Measurements from ENCODE around the gene HOXD12.

HOXD12 gene

GRCh38 chr2:176122052-176122682, 22.6 kb downstream of the HOXD12 start:
- Histone ChIP-seq H3K9me2 (ENCODE audit: low read depth, low read length) (no peaks in the 10 kb centered on the region), H3K9ac (ENCODE audit: low read length) (no peak overlapping the region), H3K27me3 (ENCODE audit: insufficient read depth, low read length) (no peaks in the 10 kb centered on the region; the same call in 1 of the 2 replicates), H4K20me1 (ENCODE audit: insufficient read depth, low read length) (no peaks in the 10 kb centered on the region), H3K36me3 (ENCODE audit: insufficient read depth, low read length) (no peaks in the 10 kb centered on the region), H3F3A (ENCODE audit: insufficient read depth, low read length) (no peaks in the 10 kb centered on the region), H3K4me3 (ENCODE audit: low read depth, low read length, poor library complexity, severe bottlenecking) (no peak overlapping the region), H3K4me2 (ENCODE audit: low read length) (no peak overlapping the region), H3K27ac (ENCODE audit: low read depth, low read length, poor library complexity, severe bottlenecking) (no peak overlapping the region), H3K9me3 (ENCODE audit: low read length) (no peaks in the 10 kb centered on the region), H3K79me2 (ENCODE audit: insufficient read depth, low read length) (no peaks in the 10 kb centered on the region), H3K4me1 (ENCODE audit: insufficient read depth, low read length, severe bottlenecking) (no peaks in the 10 kb centered on the region), H2AFZ (ENCODE audit: low read length) (no peak overlapping the region)
- TF ChIP-seq CTCF (IDR thresholded peaks at IDR 0.05; ENCODE audit: low read length): no peak
- no peak for TF ChIP-seq EZH2 (IDR thresholded peaks at IDR 0.05; ENCODE audit: borderline replicate concordance, low read length)

- Histone ChIP-seq H3K79me2 (ENCODE audit: insufficient read depth, low read length) (no peaks in the 10 kb centered on the region), H3K4me2 (ENCODE audit: low read length) (no peak within 1 kb of the TSS), H3K36me3 (ENCODE audit: insufficient read depth, low read length) (no peaks in the 10 kb centered on the region), H3K9ac (ENCODE audit: low read length) (no peak within 1 kb of the TSS), H3K27ac (ENCODE audit: low read depth, low read length, poor library complexity, severe bottlenecking) (no peak within 1 kb of the TSS), H3F3A (ENCODE audit: insufficient read depth, low read length) (no peaks in the 10 kb centered on the region), H3K4me1 (ENCODE audit: insufficient read depth, low read length, severe bottlenecking) (no peaks in the 10 kb centered on the region), H4K20me1 (ENCODE audit: insufficient read depth, low read length) (no peaks in the 10 kb centered on the region), H3K9me3 (ENCODE audit: low read length) (no peaks in the 10 kb centered on the region), H2AFZ (ENCODE audit: low read length) (no peak within 1 kb of the TSS), H3K27me3 (ENCODE audit: insufficient read depth, low read length) (no peaks in the 10 kb centered on the region; the same call in none of the 2 replicates), H3K4me3 (ENCODE audit: low read depth, low read length, poor library complexity, severe bottlenecking) (no peak within 1 kb of the TSS), H3K9me2 (ENCODE audit: low read depth, low read length) (no peaks in the 10 kb centered on the region)
- no peak for TF ChIP-seq CTCF (IDR thresholded peaks at IDR 0.05; ENCODE audit: low read length)
- TF ChIP-seq EZH2 (IDR thresholded peaks at IDR 0.05; ENCODE audit: borderline replicate concordance, low read length): no peak
These were observed 23.3 kb downstream of the HOXD12 start, which contains the start of gene HOXD9 for GRCh38 chr2:176122683-176123410. Gene HOXD9, plus strand, starts transcription at chr2:176122719. Its CDS starts 50 bp downstream, at chr2:176122769.

DNA sequence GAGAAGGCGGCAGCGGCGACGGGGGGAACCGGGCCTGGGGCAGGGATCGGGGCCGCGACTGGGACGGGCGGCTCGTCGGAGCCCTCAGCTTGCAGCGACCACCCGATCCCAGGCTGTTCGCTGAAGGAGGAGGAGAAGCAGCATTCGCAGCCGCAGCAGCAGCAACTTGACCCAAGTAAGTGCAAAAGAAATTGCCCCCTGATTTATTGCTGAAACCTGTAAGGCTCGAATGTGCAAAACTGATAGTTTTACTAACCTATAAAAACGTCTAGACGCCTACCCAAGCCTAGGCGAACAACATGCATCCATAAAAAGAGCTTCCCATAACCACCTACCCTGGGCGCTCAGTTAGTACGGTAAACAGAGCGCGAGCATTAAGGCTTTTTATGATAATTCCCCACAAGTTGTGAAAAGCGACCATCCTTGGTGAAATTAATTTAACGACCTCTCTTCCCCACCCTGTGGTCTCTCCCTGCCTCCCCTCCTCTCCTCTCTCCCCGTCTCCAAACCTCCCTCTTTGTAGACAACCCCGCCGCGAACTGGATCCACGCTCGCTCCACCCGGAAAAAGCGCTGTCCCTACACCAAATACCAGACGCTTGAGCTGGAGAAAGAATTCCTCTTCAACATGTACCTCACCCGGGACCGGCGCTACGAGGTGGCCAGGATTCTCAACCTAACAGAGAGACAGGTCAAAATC, 24.0 kb downstream of the HOXD12 start:
- no peak overlapping the region for H3K9ac ChIP-seq (ENCODE audit: low read length)
- no peaks in the 10 kb centered on the region for H3K79me2 ChIP-seq (ENCODE audit: insufficient read depth, low read length)
- H3K4me1 ChIP-seq (ENCODE audit: insufficient read depth, low read length, severe bottlenecking): no peaks in the 10 kb centered on the region
- H3K27me3 ChIP-seq (ENCODE audit: insufficient read depth, low read length): no peaks in the 10 kb centered on the region; the same call in none of the 2 replicates
- H4K20me1 ChIP-seq (ENCODE audit: insufficient read depth, low read length): no peaks in the 10 kb centered on the region
- H2AFZ ChIP-seq (ENCODE audit: low read length): no peak overlapping the region
- H3F3A ChIP-seq (ENCODE audit: insufficient read depth, low read length): no peaks in the 10 kb centered on the region
- H3K4me3 ChIP-seq (ENCODE audit: low read depth, low read length, poor library complexity, severe bottlenecking): no peak overlapping the region
- H3K9me2 ChIP-seq (ENCODE audit: low read depth, low read length): no peaks in the 10 kb centered on the region
- H3K9me3 ChIP-seq (ENCODE audit: low read length): no peaks in the 10 kb centered on the region
- no peak overlapping the region for H3K4me2 ChIP-seq (ENCODE audit: low read length)
- TF ChIP-seq CTCF (IDR thresholded peaks at IDR 0.05; ENCODE audit: low read length) (no peak), EZH2 (IDR thresholded peaks at IDR 0.05; ENCODE audit: borderline replicate concordance, low read length) (no peak)
- H3K36me3 ChIP-seq (ENCODE audit: insufficient read depth, low read length): no peaks in the 10 kb centered on the region
- no peak overlapping the region for H3K27ac ChIP-seq (ENCODE audit: low read depth, low read length, poor library complexity, severe bottlenecking)
